Posterior cingulate gyrus (tissue), 11 donors: Measurements from ENCODE around the gene CAPN7.
"Not testable (repeated sequence)": the region's sequence is repeated elsewhere in the genome, so short reads cannot be mapped to it uniquely, and the experiment has no call there.

Experiments
- DNase-seq, 10 donors: peaks; one replicate each; pipeline versions ENCODE4 v3.0.0 to v3.0.0-alpha.2; 2020 to 2021; ENCODE audit warnings: mixed read lengths in 3 of 10
- intact Hi-C: fragments of 100-400 bp; cut with DNase I; formaldehyde crosslinking; loops from one replicate; pipeline ENCODE4 v1.15.1; 2023

The CAPN7 gene

GRCh38 chr3:15205934-15206661, at the start of gene CAPN7:
TSS of gene CAPN7 (plus strand) at chr3:15206246. CDS start at chr3:15206496, 250 bp downstream.
- intact Hi-C loops: loop anchor here (1.0 to 5.0 kb wide), 3 partner anchors 46 to 173 kb away; partner anchors contain the start of gene RBSN
- peak; percentile 85 to 99 (median 93) for DNase-seq

GRCh38 chr3:15157441-15157840, 48.6 kb upstream of the CAPN7 start:
- intact Hi-C loops: no loop called here
- no peak for DNase-seq

GRCh38 chr3:15159501-15160136, 46.4 kb upstream of the CAPN7 start:
- intact Hi-C loops: no loop called here
- no peak for DNase-seq

- DNase-seq: no peak
Measured at GRCh38 chr3:15160662-15161061, 45.4 kb upstream of the CAPN7 start.

GRCh38 chr3:15161133-15161532, 44.9 kb upstream of the CAPN7 start:
- intact Hi-C loops: no loop called here
- DNase-seq: no peak

More at GRCh38 chr3:15160662-15161061, 45.4 kb upstream of the CAPN7 start:
- intact Hi-C loops: no loop called here

GRCh38 chr3:15163656-15164055, 42.4 kb upstream of the CAPN7 start:
- DNase-seq, intact Hi-C loops: not testable (repeated sequence)

- intact Hi-C loops: no loop called here
- no peak for DNase-seq
Measured at GRCh38 chr3:15164340-15164739, 41.7 kb upstream of the CAPN7 start.

GRCh38 chr3:15165061-15165460, 41.0 kb upstream of the CAPN7 start:
- intact Hi-C loops: no loop called here
- no peak for DNase-seq

- DNase-seq, intact Hi-C loops: not testable (repeated sequence)
Measured at GRCh38 chr3:15166391-15166790, 39.7 kb upstream of the CAPN7 start.

- DNase-seq: no peak
- intact Hi-C loops: no loop called here
Measured at GRCh38 chr3:15171096-15171495, 35.0 kb upstream of the CAPN7 start.

GRCh38 chr3:15172806-15173205, 33.2 kb upstream of the CAPN7 start:
- intact Hi-C loops: no loop called here
- DNase-seq: no peak

- DNase-seq: no peak
- intact Hi-C loops: no loop called here
Measured at GRCh38 chr3:15174953-15175352, 31.1 kb upstream of the CAPN7 start.

- DNase-seq: no peak
- intact Hi-C loops: no loop called here
Measured at GRCh38 chr3:15175605-15176004, 30.4 kb upstream of the CAPN7 start.

- intact Hi-C loops: no loop called here
- no peak for DNase-seq
Measured at GRCh38 chr3:15180042-15180611, 25.9 kb upstream of the CAPN7 start.

- no peak for DNase-seq
- intact Hi-C loops: no loop called here
Measured at GRCh38 chr3:15181511-15181910, 24.5 kb upstream of the CAPN7 start.

GRCh38 chr3:15181963-15182362, 24.1 kb upstream of the CAPN7 start:
- DNase-seq: no peak
- intact Hi-C loops: no loop called here

GRCh38 chr3:15183011-15183410, 23.0 kb upstream of the CAPN7 start:
- no peak for DNase-seq

GRCh38 chr3:15185404-15185803, 20.6 kb upstream of the CAPN7 start:
- no peak for DNase-seq
- intact Hi-C loops: no loop called here

More at GRCh38 chr3:15183011-15183410, 23.0 kb upstream of the CAPN7 start:
- intact Hi-C loops: no loop called here

GRCh38 chr3:15186101-15186476, 20.0 kb upstream of the CAPN7 start:
- no peak for DNase-seq
- intact Hi-C loops: no loop called here

- intact Hi-C loops: not testable (repeated sequence)
- DNase-seq: peak in 1 of 10 donors; percentile 73
Measured at GRCh38 chr3:15186477-15187164, 19.4 kb upstream of the CAPN7 start.
